Right lung (tissue), 5 donors: ENCODE measurements around the gene MEPCE. TPM values are rescaled to one million over a fixed set of nuclear protein-coding genes. Genes with fewer than 3 reads are reported as not detected.

Experiments used
- DNase-seq, 2 donors: peaks; one replicate each; pipeline ENCODE4 v3.0.0-alpha.2; 2013
- polyA plus RNA-seq, 5 donors: library from polyadenylated mRNA; unstranded; fragments of 120-200 nt; gene quantifications; one replicate each; pipeline versions ENCODE4 v1.2.1 to v1.2.3, GENCODE V29; 2013; ENCODE audit warnings: inconsistent platforms in 1 of 5, low replicate concordance in 1 of 5; ENCODE audit not compliant: insufficient read length in 5 of 5, insufficient read depth in 1 of 5

The MEPCE gene
- polyA plus RNA-seq, 5 donors: 39.7 to 51.2 (median 43.3) TPM

DNA sequence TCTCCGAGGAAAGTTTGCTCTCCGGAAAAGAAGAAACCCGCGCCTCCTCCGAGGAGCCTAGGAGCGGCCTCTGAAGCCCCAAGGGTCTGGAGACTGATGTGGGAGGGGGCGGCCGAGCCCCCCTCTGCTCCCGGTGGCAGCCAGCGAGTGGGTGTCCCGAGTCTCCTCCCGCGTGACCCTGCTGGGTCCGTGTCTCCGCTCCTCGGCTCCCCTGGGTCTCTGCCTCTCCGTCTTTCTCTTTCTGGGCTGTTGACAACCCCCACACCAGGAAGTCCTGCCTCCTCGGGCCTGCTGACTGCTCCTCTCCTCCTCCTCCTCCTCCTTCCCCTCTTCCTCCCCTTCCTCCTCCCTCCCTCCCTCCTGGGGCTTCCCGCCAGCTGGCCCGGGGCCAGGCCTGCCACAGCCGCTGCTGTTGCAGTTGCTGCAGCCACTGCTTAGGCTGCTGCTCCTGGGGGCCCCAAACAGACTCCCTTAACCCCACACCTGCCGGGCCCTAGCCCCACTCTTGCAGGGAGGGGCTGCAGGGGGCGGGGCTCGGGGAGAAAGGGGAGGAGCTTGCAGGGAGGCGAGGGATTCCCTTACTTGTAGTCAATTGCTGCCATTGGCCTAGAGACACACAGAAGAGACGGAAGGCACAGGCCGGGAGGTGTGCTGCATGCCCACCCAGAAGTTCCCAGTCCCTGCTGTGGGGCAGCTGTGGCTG is 49.5 kb downstream of the MEPCE start, which contains the start of gene TSC22D4:
Gene TSC22D4, minus strand, starts transcription at position 257 of the 703 bp plus-strand sequence. CDS start 1,176 bp downstream, outside the sequence.
- DNase-seq: peak; percentile 96 to 97

DNA sequence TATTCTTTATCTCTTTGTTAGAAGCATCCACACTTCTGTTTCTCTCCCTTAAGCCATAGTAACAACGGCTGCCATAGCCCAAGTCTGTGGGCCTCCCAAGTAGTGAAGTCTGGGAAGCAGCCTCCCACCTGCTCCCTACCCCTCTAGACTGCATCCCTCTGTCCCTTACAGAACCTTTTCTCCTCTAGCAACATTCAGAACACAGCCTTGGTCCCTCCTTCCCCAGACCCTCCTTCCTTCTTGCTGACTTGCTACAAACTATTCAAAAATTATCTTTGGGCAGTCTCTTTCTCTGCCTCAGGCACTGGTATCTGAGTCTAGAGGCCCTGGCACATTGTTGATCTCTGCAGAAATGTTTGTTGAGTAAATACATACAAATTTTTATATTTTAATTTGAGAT is 51.8 kb downstream of the MEPCE start:
- DNase-seq: no peak

DNA sequence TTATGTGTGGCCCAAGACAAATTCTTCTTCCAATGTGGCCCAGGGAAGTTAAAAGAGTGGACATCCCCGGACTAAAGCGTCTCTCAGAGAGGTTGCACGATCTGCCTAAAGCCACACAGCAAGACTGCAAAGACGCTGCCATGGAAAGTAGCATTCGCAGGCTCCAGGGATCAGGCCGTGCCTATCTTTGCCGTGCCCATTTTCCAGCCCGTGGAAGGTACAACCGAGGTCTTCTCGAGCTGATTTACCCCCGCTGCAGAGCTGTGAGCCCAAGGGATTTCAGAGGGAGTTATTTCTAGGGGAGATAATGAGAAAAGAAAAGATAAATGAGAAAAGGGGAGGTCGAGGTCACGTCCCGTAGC is 53.1 kb downstream of the MEPCE start:
- DNase-seq: no peak

DNA sequence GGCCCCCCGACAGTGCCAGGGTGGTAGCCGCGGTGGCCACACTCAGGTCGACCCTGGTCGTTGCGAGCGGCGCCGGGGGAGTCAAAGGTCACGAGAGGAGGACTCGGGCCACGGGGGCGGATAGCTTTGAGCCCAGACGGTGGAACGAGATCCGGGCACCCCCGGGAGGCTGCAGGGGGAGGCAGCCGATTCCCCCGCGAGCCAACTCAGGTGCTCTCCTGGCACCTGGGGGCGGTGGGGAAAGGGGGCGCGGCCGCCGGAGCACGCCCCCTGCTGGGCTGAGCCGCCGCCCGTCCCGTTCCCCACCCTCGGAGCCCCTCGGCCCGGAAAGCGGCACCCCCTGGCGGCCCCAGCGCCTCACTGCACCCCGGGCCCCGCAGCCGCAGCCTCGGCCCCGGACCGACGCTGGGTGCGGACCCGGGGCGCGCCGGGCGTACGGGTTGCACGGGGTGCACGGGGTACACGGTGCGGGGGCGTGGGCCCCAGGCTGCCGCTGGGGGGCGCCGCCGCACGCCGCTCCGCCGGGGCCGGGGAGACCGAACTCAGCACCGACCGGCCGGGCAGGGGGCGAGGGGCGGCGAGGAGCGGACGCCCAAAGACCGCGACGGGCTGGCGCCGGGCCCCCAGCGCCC is 53.6 kb downstream of the MEPCE start:
- peak; percentile 60 for DNase-seq

Other genes starting within 250 kb of the MEPCE start
- 1 to 10 TPM; 4.9 to 9.3 (median 7.7) TPM for gene PVRIG, start 209.9 kb upstream of the MEPCE start, polyA plus RNA-seq
- 1 to 10 TPM; 5.7 to 7.4 (median 6.7) TPM for gene SPDYE3, start 122.1 kb upstream of the MEPCE start, polyA plus RNA-seq
- 10 to 100 TPM; 30.4 to 52.3 (median 39.1) TPM for gene PILRB, start 71.7 kb upstream of the MEPCE start, polyA plus RNA-seq
- gene PILRA, start 56.3 kb upstream of the MEPCE start, polyA plus RNA-seq: 1 to 10 TPM; 3.2 to 6.3 (median 6.1) TPM
- gene ZCWPW1, start 1.1 kb upstream of the MEPCE start, polyA plus RNA-seq: 10 to 100 TPM in 1 of 5 donors, 1 to 10 TPM in 4; 8.2 to 10.4 (median 8.6) TPM
- gene PPP1R35, start 6.7 kb downstream of the MEPCE start, polyA plus RNA-seq: 10 to 100 TPM; 12.3 to 28.4 (median 16.8) TPM
- gene SPACDR, start 34.4 kb downstream of the MEPCE start, polyA plus RNA-seq: 1 to 10 TPM; 2.0 to 6.2 (median 4.0) TPM
- 10 to 100 TPM; 39.6 to 78.9 (median 55.3) TPM for gene TSC22D4, start 49.4 kb downstream of the MEPCE start, polyA plus RNA-seq
- 1 to 10 TPM; 2.3 to 5.3 (median 3.0) TPM for gene NYAP1, start 54.1 kb downstream of the MEPCE start, polyA plus RNA-seq
- 10 to 100 TPM; 21.0 to 34.8 (median 29.5) TPM for gene AGFG2, start 109.4 kb downstream of the MEPCE start, polyA plus RNA-seq
- gene SAP25, start 144.1 kb downstream of the MEPCE start, polyA plus RNA-seq: 10 to 100 TPM in 1 of 5 donors, 1 to 10 TPM in 4; 2.8 to 12.8 (median 6.8) TPM
- 10 to 100 TPM; 32.9 to 83.5 (median 58.0) TPM for gene LRCH4, start 156.3 kb downstream of the MEPCE start, polyA plus RNA-seq
- 1 to 10 TPM; 4.0 to 4.8 (median 4.5) TPM for gene FBXO24, start 156.5 kb downstream of the MEPCE start, polyA plus RNA-seq
- gene PCOLCE, start 172.5 kb downstream of the MEPCE start, polyA plus RNA-seq: 100 to 1,000 TPM; 140 to 265 (median 179) TPM
- gene MOSPD3, start 182.7 kb downstream of the MEPCE start, polyA plus RNA-seq: 10 to 100 TPM; 25.3 to 40.0 (median 30.8) TPM
- 1 to 10 TPM; 1.1 to 4.6 (median 1.6) TPM for gene TFR2, start 211.7 kb downstream of the MEPCE start, polyA plus RNA-seq
- under 1 TPM in 3 of 5 donors, not detected in 2; 0.13 to 0.40 (median 0.28) TPM for gene ACTL6B, start 226.6 kb downstream of the MEPCE start, polyA plus RNA-seq
- 100 to 1,000 TPM; 131 to 271 (median 184) TPM for gene GNB2, start 243.9 kb downstream of the MEPCE start, polyA plus RNA-seq